GM12864 (cell line): ENCODE results near the gene NUDT21.

Experiments used
- DNase-seq: peaks from one replicate; pipeline ENCODE4 v3.0.0-alpha.2; 2011; ENCODE audit warnings: low read depth
- H3K4me3 ChIP-seq: 2 replicates; pipeline ENCODE4 v1.5.1; 2011; ENCODE audit warnings: mild to moderate bottlenecking, low read depth, low read length, control low read depth
- CTCF ChIP-seq: IDR thresholded peaks from 2 replicates; pipeline ENCODE4 v1.5.1; 2011; ENCODE audit warnings: low read depth, mild to moderate bottlenecking, moderate library complexity, low read length, control low read depth, inconsistent platforms; ENCODE audit errors: missing control alignments

The NUDT21 gene

DNA sequence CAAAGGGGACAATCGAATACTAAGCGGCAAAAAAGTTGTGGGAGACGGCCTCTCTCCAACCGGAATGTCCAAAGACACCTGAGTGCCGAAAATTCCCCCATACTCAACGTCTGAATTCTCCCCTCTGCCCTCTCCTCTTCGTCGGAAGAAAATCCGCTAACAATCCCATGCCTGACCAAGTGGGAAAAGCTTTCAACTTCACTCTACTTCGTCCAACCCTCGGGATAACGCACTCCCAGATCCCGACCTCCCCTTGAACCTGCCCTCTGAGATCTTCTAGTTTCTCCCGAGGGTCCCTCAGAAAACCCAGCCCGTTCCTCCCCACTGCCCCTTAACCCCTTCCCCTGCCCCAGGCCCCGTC, 26.7 kb downstream of the NUDT21 start:
- no peak for DNase-seq
- H3K4me3 ChIP-seq = peak overlapping the region; percentile 65
- no peak for TF ChIP-seq CTCF

DNA sequence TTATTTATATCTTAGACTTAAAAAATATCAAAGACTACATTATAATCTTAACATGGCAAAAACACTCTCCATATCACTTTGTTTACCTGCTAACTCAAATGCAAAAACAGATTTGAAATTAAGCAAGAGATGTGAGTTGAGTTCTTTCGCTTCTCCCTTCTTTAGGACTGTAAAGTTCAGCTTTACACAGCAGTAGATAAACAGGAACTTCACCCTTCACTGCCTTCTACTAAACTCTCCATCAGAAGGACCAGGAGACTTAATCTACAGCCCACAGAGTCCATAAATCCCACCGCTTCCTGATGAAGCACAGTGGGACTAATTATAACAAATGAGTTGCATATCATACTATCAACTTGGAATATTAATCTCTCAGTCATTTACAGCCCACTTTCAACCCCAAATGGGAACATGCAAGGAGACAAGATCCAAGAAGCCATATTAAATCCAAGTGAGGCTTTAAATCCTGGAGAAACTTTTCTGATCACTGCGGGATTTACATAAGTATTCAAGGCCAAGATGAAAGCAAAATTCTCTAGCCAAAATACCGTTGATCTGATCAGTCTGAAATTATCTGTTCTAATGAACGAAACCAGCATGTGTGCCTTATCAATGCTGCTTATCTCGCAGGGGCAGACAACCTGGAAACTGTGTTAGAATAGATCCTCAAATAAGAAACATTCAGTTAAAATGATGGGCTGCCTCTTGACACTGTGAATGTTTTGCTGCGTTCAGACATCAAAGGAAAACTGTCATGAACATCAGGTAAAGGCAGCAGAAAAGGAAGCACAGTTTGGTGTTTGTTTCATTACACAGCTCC, 27.3 kb downstream of the NUDT21 start:
- no peak for TF ChIP-seq CTCF
- H3K4me3 ChIP-seq = peak overlapping the region; percentile 65
- peak; percentile 26 for DNase-seq

DNA sequence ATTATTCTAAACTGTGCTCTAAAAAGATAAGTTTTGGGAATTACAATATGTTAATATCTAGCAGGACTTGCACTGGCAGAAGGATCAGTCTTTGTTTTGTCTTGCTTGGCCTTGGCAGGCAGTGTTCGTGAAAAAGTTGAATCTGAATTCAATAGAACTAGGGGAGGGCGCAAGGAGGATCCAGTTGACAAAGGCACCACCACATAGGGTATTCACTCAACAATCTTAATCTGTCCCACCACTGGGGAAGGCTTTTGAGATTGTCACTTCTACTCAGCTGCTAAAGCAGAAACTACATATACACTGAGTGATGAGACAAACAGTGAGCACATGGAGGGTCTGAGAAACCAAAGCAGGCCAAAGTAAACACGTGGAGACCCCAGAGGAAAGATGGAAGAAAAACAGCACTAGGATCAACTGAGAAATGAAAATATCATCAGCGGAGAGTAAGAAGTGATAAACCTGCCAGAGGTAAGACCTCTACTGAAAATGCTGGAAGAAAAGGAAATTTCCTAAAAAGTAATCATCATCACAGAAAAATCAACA, 28.2 kb downstream of the NUDT21 start:
- H3K4me3 ChIP-seq = peak overlapping the region; percentile 36
- DNase-seq = no peak
- TF ChIP-seq CTCF = no peak

- TF ChIP-seq CTCF = no peak
- DNase-seq = no peak
- peak overlapping the region; percentile 36 for H3K4me3 ChIP-seq
Observed at GRCh38 chr16:56421976-56422669, 29.0 kb downstream of the NUDT21 start.

- TF ChIP-seq CTCF = no peak
- DNase-seq = no peak
- H3K4me3 ChIP-seq = no peak overlapping the region; the same call in 1 of the 2 replicates
Observed at GRCh38 chr16:56421313-56421712, 29.8 kb downstream of the NUDT21 start.

- no peak for TF ChIP-seq CTCF
- H3K4me3 ChIP-seq = no peak overlapping the region; the same call in 1 of the 2 replicates
- DNase-seq = no peak
Observed at GRCh38 chr16:56420613-56421012, 30.5 kb downstream of the NUDT21 start.
